ENCODE measurements around the gene NRG3.

NRG3 gene

DNA sequence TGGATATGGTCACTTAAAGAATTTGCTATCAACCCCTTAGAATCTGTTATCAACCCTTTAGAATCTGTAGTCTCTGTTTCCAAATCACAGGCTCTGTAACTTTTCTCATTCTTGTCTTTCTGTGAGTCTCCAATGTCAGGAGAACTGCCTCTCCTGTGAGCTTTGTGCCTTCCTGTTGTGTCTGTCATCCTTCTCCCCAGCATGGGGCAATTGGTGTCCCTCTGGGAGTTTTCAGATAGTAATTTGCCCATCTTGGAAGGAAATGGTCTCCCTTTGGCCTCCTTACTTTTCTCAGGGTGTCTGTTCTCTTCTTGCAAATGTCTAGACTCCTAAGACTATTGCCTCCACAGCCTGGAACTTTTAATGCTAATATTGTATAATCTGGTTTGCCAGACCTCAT, 521.9 kb downstream of the NRG3 start:
- Histone ChIP-seq H3K27ac (ENCODE audit: low read length) (no peak overlapping the region), H3K9ac (ENCODE audit: low read length) (no peak overlapping the region), H3K4me1 (ENCODE audit: control insufficient read depth, low read depth, low read length) (peaks cover 12% of the 10 kb centered on the region), H3K9me3 (ENCODE audit: control insufficient read depth, low read depth, low read length) (no peaks in the 10 kb centered on the region), H3K36me3 (ENCODE audit: control insufficient read depth, low read depth, low read length) (no peaks in the 10 kb centered on the region), H3K27me3 (ENCODE audit: control insufficient read depth, insufficient read depth, low read length) (no peaks in the 10 kb centered on the region), H3K4me3 (ENCODE audit: low read length) (no peak overlapping the region)

- no peak overlapping the region for H3K4me3 ChIP-seq (ENCODE audit: low read length)
- H3K27ac ChIP-seq (ENCODE audit: low read length) = no peak overlapping the region
- H3K9ac ChIP-seq (ENCODE audit: low read length) = no peak overlapping the region
- no peaks in the 10 kb centered on the region for H3K27me3 ChIP-seq (ENCODE audit: control insufficient read depth, insufficient read depth, low read length)
- H3K36me3 ChIP-seq (ENCODE audit: control insufficient read depth, low read depth, low read length) = no peaks in the 10 kb centered on the region
- H3K9me3 ChIP-seq (ENCODE audit: control insufficient read depth, low read depth, low read length) = no peaks in the 10 kb centered on the region
- peaks cover 12% of the 10 kb centered on the region for H3K4me1 ChIP-seq (ENCODE audit: control insufficient read depth, low read depth, low read length)
Measured at GRCh38 chr10:82397854-82398253, 522.9 kb downstream of the NRG3 start.

- Histone ChIP-seq H3K36me3 (ENCODE audit: control insufficient read depth, low read depth, low read length) (no peaks in the 10 kb centered on the region), H3K9me3 (ENCODE audit: control insufficient read depth, low read depth, low read length) (no peaks in the 10 kb centered on the region), H3K27me3 (ENCODE audit: control insufficient read depth, insufficient read depth, low read length) (no peaks in the 10 kb centered on the region), H3K9ac (ENCODE audit: low read length) (no peak overlapping the region), H3K4me3 (ENCODE audit: low read length) (no peak overlapping the region), H3K4me1 (ENCODE audit: control insufficient read depth, low read depth, low read length) (peaks cover 12% of the 10 kb centered on the region), H3K27ac (ENCODE audit: low read length) (no peak overlapping the region)
Measured at GRCh38 chr10:82399850-82400249, 524.9 kb downstream of the NRG3 start.

DNA sequence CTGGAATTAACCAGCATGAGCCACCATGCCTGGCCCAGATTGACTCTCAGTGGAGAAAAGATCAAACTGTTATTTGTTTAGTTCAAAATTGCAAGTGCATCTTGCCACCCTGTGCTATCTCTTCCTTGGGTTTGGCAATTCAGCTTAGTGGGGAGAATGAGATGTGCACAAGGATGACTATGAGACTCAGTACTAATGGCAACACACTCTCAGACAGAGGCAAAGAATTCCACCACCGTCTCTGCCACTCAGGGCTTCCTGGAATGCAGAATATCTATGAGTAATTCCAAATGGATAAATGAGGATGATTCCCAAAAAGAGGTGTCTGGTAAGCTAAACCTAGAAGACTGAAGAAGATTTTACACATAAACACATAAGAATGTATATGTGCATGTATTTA, 525.8 kb downstream of the NRG3 start:
- Histone ChIP-seq H3K4me1 (ENCODE audit: control insufficient read depth, low read depth, low read length) (peaks cover 12% of the 10 kb centered on the region), H3K36me3 (ENCODE audit: control insufficient read depth, low read depth, low read length) (no peaks in the 10 kb centered on the region), H3K4me3 (ENCODE audit: low read length) (no peak overlapping the region), H3K27me3 (ENCODE audit: control insufficient read depth, insufficient read depth, low read length) (no peaks in the 10 kb centered on the region), H3K9ac (ENCODE audit: low read length) (no peak overlapping the region), H3K27ac (ENCODE audit: low read length) (no peak overlapping the region), H3K9me3 (ENCODE audit: control insufficient read depth, low read depth, low read length) (no peaks in the 10 kb centered on the region)

DNA sequence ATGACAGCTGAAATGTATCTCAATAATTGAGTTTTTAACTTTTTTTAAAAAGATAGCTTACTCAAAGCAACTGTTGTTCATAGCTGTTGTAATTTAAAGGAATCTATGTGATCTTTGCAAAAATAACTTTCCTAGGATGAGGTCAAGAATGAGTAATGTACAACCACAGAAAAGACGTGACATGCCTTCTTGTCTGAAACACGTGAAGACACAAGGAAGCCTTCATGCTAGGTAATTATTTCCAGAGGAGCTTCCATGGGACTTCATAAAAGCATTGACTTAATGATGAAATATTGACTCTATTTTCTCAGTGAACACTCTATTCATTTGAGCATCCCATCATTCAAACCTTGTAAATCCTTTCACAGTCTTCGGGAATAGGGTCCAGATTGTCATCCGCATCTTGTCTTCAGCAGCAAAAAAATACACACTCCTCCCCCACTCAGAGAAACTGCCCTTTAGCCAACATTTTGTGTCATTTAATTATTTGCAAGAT, 528.0 kb downstream of the NRG3 start:
- no peaks in the 10 kb centered on the region for H3K27me3 ChIP-seq (ENCODE audit: control insufficient read depth, insufficient read depth, low read length)
- no peak overlapping the region for H3K27ac ChIP-seq (ENCODE audit: low read length)
- no peak overlapping the region for H3K9ac ChIP-seq (ENCODE audit: low read length)
- H3K4me3 ChIP-seq (ENCODE audit: low read length) = no peak overlapping the region
- H3K4me1 ChIP-seq (ENCODE audit: control insufficient read depth, low read depth, low read length) = peaks cover 4% of the 10 kb centered on the region
- H3K36me3 ChIP-seq (ENCODE audit: control insufficient read depth, low read depth, low read length) = no peaks in the 10 kb centered on the region
- H3K9me3 ChIP-seq (ENCODE audit: control insufficient read depth, low read depth, low read length) = no peaks in the 10 kb centered on the region

GRCh38 chr10:82409671-82410070, 534.7 kb downstream of the NRG3 start:
- no peak overlapping the region for H3K4me3 ChIP-seq (ENCODE audit: low read length)
- H3K27me3 ChIP-seq (ENCODE audit: control insufficient read depth, insufficient read depth, low read length) = no peaks in the 10 kb centered on the region
- H3K9ac ChIP-seq (ENCODE audit: low read length) = no peak overlapping the region
- H3K36me3 ChIP-seq (ENCODE audit: control insufficient read depth, low read depth, low read length) = no peaks in the 10 kb centered on the region
- no peaks in the 10 kb centered on the region for H3K4me1 ChIP-seq (ENCODE audit: control insufficient read depth, low read depth, low read length)
- no peak overlapping the region for H3K27ac ChIP-seq (ENCODE audit: low read length)
- no peaks in the 10 kb centered on the region for H3K9me3 ChIP-seq (ENCODE audit: control insufficient read depth, low read depth, low read length)

- H3K36me3 ChIP-seq (ENCODE audit: control insufficient read depth, low read depth, low read length) = no peaks in the 10 kb centered on the region
- H3K27ac ChIP-seq (ENCODE audit: low read length) = no peak overlapping the region
- no peak overlapping the region for H3K4me3 ChIP-seq (ENCODE audit: low read length)
- H3K9me3 ChIP-seq (ENCODE audit: control insufficient read depth, low read depth, low read length) = no peaks in the 10 kb centered on the region
- no peak overlapping the region for H3K9ac ChIP-seq (ENCODE audit: low read length)
- H3K27me3 ChIP-seq (ENCODE audit: control insufficient read depth, insufficient read depth, low read length) = no peaks in the 10 kb centered on the region
- no peaks in the 10 kb centered on the region for H3K4me1 ChIP-seq (ENCODE audit: control insufficient read depth, low read depth, low read length)
Measured at GRCh38 chr10:82411416-82411815, 536.4 kb downstream of the NRG3 start.

DNA sequence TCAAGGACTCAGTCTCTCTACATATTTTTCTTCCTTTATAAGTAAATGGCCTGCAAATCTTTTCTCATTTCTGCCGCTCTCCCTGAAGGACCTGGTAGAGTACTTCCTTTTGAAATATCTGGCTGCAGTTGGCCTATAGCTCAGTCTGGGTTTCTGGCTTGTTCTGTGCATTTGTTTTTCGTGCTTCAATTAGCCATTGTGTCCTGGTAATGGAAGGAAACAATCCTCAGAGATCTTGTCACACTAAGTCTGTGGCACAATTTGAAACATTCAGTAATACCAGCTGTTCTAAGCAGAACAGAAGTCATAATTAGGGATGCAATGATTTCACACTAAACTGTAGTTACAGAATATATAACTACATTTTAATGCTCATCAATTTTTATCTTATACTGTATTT, 545.0 kb downstream of the NRG3 start:
- Histone ChIP-seq H3K4me1 (ENCODE audit: control insufficient read depth, low read depth, low read length) (no peaks in the 10 kb centered on the region), H3K36me3 (ENCODE audit: control insufficient read depth, low read depth, low read length) (no peaks in the 10 kb centered on the region), H3K9ac (ENCODE audit: low read length) (no peak overlapping the region), H3K9me3 (ENCODE audit: control insufficient read depth, low read depth, low read length) (no peaks in the 10 kb centered on the region), H3K4me3 (ENCODE audit: low read length) (no peak overlapping the region), H3K27ac (ENCODE audit: low read length) (no peak overlapping the region), H3K27me3 (ENCODE audit: control insufficient read depth, insufficient read depth, low read length) (no peaks in the 10 kb centered on the region)

GRCh38 chr10:82429302-82429701, 554.3 kb downstream of the NRG3 start:
- Histone ChIP-seq H3K9ac (ENCODE audit: low read length) (no peak overlapping the region), H3K4me3 (ENCODE audit: low read length) (no peak overlapping the region), H3K4me1 (ENCODE audit: control insufficient read depth, low read depth, low read length) (no peaks in the 10 kb centered on the region), H3K9me3 (ENCODE audit: control insufficient read depth, low read depth, low read length) (peaks cover 7% of the 10 kb centered on the region), H3K36me3 (ENCODE audit: control insufficient read depth, low read depth, low read length) (no peaks in the 10 kb centered on the region), H3K27ac (ENCODE audit: low read length) (no peak overlapping the region), H3K27me3 (ENCODE audit: control insufficient read depth, insufficient read depth, low read length) (no peaks in the 10 kb centered on the region)

- no peaks in the 10 kb centered on the region for H3K36me3 ChIP-seq (ENCODE audit: control insufficient read depth, low read depth, low read length)
- H3K4me1 ChIP-seq (ENCODE audit: control insufficient read depth, low read depth, low read length) = no peaks in the 10 kb centered on the region
- no peak overlapping the region for H3K9ac ChIP-seq (ENCODE audit: low read length)
- no peak overlapping the region for H3K27ac ChIP-seq (ENCODE audit: low read length)
- H3K4me3 ChIP-seq (ENCODE audit: low read length) = no peak overlapping the region
- no peaks in the 10 kb centered on the region for H3K27me3 ChIP-seq (ENCODE audit: control insufficient read depth, insufficient read depth, low read length)
- H3K9me3 ChIP-seq (ENCODE audit: control insufficient read depth, low read depth, low read length) = no peaks in the 10 kb centered on the region
Measured at GRCh38 chr10:82438277-82438676, 563.3 kb downstream of the NRG3 start.

DNA sequence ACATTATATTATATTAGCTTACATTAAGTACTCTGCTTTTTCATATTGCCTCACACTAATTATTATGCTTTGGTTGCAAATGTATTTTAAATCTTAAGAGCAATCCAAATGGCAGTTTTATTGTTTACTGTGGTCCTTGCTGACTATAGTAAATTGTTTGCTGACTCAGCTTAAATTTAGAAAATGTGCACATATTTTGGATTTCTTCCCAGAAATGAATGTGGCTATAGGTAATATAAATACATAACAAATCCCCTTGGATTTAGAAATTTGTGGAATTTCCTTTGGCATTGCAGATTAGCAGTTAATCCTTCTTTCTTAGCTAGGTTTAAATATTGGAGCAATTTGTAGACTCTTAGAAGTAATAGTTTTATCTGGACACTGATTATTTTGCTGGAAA, 565.8 kb downstream of the NRG3 start:
- no peaks in the 10 kb centered on the region for H3K9me3 ChIP-seq (ENCODE audit: control insufficient read depth, low read depth, low read length)
- H3K36me3 ChIP-seq (ENCODE audit: control insufficient read depth, low read depth, low read length) = no peaks in the 10 kb centered on the region
- H3K9ac ChIP-seq (ENCODE audit: low read length) = no peak overlapping the region
- no peaks in the 10 kb centered on the region for H3K4me1 ChIP-seq (ENCODE audit: control insufficient read depth, low read depth, low read length)
- H3K4me3 ChIP-seq (ENCODE audit: low read length) = no peak overlapping the region
- no peak overlapping the region for H3K27ac ChIP-seq (ENCODE audit: low read length)
- H3K27me3 ChIP-seq (ENCODE audit: control insufficient read depth, insufficient read depth, low read length) = no peaks in the 10 kb centered on the region

- no peaks in the 10 kb centered on the region for H3K9me3 ChIP-seq (ENCODE audit: control insufficient read depth, low read depth, low read length)
- no peak overlapping the region for H3K4me3 ChIP-seq (ENCODE audit: low read length)
- H3K27ac ChIP-seq (ENCODE audit: low read length) = no peak overlapping the region
- no peak overlapping the region for H3K9ac ChIP-seq (ENCODE audit: low read length)
- H3K4me1 ChIP-seq (ENCODE audit: control insufficient read depth, low read depth, low read length) = no peaks in the 10 kb centered on the region
- H3K36me3 ChIP-seq (ENCODE audit: control insufficient read depth, low read depth, low read length) = no peaks in the 10 kb centered on the region
- H3K27me3 ChIP-seq (ENCODE audit: control insufficient read depth, insufficient read depth, low read length) = no peaks in the 10 kb centered on the region
Measured at GRCh38 chr10:82452046-82452445, 577.1 kb downstream of the NRG3 start.

All from iPS-18a (cell line).